GM06990 (cell line): ENCODE data around the gene ALK.

Experiments
- DNase-seq: peaks from one replicate; pipeline ENCODE4 v3.0.0-alpha.2; 2011; ENCODE audit not compliant: insufficient read length; ENCODE audit errors: extremely low read depth
- H3K27me3 ChIP-seq: replicated peaks from 2 replicates; pipeline ENCODE4 v1.6.0; 2011; ENCODE audit warnings: low read length; ENCODE audit not compliant: control insufficient read depth, insufficient read depth
- H3K36me3 ChIP-seq: 2 replicates; pipeline ENCODE4 v1.5.1; 2011; ENCODE audit warnings: low read length; ENCODE audit not compliant: control insufficient read depth, insufficient read depth
- H3K4me3 ChIP-seq: replicated peaks from 2 replicates; pipeline ENCODE4 v1.5.1; 2011; ENCODE audit warnings: low read depth, mild to moderate bottlenecking, control low read depth, low read length
- TF ChIP-seq, protein P1 (sequence below): IDR thresholded peaks from 2 replicates; pipeline ENCODE4 v1.5.1; 2011; ENCODE audit warnings: low read length, control low read depth, mild to moderate bottlenecking, inconsistent platforms; ENCODE audit not compliant: insufficient read depth, poor library complexity, severe bottlenecking

ALK gene

GRCh38 chr2:29902356-29902755 lies 19.0 kb downstream of the ALK start:
- TF ChIP-seq, protein P1, sequence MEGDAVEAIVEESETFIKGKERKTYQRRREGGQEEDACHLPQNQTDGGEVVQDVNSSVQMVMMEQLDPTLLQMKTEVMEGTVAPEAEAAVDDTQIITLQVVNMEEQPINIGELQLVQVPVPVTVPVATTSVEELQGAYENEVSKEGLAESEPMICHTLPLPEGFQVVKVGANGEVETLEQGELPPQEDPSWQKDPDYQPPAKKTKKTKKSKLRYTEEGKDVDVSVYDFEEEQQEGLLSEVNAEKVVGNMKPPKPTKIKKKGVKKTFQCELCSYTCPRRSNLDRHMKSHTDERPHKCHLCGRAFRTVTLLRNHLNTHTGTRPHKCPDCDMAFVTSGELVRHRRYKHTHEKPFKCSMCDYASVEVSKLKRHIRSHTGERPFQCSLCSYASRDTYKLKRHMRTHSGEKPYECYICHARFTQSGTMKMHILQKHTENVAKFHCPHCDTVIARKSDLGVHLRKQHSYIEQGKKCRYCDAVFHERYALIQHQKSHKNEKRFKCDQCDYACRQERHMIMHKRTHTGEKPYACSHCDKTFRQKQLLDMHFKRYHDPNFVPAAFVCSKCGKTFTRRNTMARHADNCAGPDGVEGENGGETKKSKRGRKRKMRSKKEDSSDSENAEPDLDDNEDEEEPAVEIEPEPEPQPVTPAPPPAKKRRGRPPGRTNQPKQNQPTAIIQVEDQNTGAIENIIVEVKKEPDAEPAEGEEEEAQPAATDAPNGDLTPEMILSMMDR = no peak
- no peaks in the 10 kb centered on the region for H3K36me3 ChIP-seq
- no peaks in the 10 kb centered on the region; the same call in none of the 2 replicates for H3K27me3 ChIP-seq
- no peak overlapping the region for H3K4me3 ChIP-seq
- DNase-seq = no peak

- TF ChIP-seq, protein P1 = no peak
- H3K27me3 ChIP-seq = no peaks in the 10 kb centered on the region; the same call in none of the 2 replicates
Measured at GRCh38 chr2:29900971-29901633, 20.3 kb downstream of the ALK start.

DNA sequence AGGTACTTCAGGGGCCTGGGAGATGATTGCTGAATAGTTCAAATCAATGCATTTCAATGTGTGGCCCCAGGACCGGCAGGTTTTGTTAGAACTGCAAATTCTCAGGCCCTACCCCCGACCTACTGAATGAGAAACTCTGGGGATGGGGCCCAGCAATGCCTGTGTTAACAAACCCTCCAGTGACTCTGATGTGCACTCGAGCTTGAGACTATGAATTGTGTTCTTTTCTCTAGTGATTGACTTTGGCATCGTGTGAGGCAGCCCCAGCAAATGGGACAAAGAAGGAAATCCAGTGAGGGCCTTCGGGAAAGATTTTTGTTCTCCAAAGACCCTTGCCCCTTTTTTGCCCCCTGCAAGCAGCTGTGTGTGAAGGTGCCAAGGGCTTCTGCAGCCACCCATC lies 22.4 kb downstream of the ALK start:
- H3K36me3 ChIP-seq = no peaks in the 10 kb centered on the region
- TF ChIP-seq, protein P1 = no peak
- H3K4me3 ChIP-seq = no peak overlapping the region
- no peak for DNase-seq
- H3K27me3 ChIP-seq = no peaks in the 10 kb centered on the region; the same call in none of the 2 replicates

More at GRCh38 chr2:29900971-29901633, 20.3 kb downstream of the ALK start:
- H3K4me3 ChIP-seq = no peak overlapping the region
- H3K36me3 ChIP-seq = no peaks in the 10 kb centered on the region
- no peak for DNase-seq

DNA sequence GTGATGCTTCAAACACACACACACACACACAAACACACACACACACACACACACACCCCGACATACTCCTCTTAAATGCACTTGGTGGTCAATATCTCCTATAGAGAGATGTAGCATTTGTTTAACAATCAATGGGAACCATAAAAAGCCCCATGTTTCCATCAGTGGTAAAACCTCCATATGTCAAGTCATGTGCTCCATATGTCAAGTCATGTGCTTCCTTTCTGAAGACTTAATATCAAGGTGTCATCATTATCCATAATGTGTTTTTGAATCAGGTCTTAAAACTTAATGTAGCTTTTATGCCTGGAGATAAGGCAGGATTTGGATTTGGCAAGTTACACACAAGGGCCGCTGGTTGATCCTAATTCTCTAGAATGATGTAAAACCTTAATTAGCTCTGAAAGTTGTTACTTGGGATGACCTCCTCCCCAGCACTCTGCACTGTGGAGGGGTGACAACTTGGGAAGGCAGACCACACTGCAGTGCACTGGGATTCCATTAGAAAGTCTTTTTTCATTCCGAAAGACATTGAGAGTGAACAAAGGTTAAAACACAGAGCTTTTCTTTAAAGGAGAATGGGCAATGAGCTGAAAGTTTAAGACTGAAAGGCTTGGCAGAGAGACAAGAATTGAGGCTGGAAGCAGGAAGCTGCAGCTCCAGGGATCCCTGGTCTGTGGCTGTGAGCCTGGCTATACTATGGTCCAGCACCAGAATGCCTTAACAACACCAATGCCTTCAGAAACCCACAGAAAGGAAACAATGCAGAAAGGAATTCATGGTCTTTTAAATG lies 26.4 kb downstream of the ALK start:
- DNase-seq = no peak
- H3K4me3 ChIP-seq = no peak overlapping the region
- TF ChIP-seq, protein P1 = no peak
- H3K36me3 ChIP-seq = no peaks in the 10 kb centered on the region
- no peaks in the 10 kb centered on the region; the same call in 1 of the 2 replicates for H3K27me3 ChIP-seq

DNA sequence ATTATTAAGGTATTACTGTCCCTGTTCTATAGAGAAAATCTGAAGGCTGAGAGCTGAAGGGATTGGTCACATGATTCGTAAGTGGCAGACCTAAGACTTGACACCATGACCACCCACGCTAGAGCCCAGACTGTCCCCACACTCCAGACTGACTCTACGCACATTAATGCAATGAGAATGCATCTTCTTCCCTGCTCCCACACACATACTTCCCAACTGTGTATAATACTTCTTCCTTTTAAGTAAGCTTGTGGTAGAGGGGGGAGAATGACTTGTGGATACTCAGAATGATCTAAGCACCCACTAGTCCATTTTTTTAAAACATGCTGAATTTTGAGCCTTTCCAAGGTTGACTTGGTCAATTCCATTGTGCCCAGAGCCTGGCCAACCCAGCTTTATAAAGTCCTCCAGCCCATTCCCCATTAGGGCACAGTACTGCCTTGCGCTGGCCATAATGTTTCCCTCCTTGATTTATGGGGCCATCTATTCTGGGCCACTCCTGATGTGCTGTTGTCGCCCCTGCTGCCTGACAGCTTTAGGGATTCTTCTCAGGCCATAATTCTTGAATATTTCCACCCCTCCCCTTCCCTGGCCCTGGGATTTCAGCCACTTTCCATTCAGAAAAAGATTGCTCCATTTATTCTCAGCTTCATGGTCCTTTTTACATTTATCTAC lies 28.7 kb downstream of the ALK start:
- H3K36me3 ChIP-seq = no peaks in the 10 kb centered on the region
- no peak for DNase-seq
- TF ChIP-seq, protein P1 = no peak
- no peaks in the 10 kb centered on the region; the same call in 1 of the 2 replicates for H3K27me3 ChIP-seq
- H3K4me3 ChIP-seq = no peak overlapping the region
